NCI-H2196 treated with DMSO at 0.1 percent for 48 hours (cell line): ENCODE data around the gene RHBDL3.
A peak's percentile ranks its signal among the peaks of the same experiment; 100 is the strongest.

Experiments
- DNase-seq: peaks from one replicate; lab custom pipeline; 2025; ENCODE audit not compliant: unreplicated experiment; lab: John Stamatoyannopoulos, UW

The RHBDL3 gene

DNA sequence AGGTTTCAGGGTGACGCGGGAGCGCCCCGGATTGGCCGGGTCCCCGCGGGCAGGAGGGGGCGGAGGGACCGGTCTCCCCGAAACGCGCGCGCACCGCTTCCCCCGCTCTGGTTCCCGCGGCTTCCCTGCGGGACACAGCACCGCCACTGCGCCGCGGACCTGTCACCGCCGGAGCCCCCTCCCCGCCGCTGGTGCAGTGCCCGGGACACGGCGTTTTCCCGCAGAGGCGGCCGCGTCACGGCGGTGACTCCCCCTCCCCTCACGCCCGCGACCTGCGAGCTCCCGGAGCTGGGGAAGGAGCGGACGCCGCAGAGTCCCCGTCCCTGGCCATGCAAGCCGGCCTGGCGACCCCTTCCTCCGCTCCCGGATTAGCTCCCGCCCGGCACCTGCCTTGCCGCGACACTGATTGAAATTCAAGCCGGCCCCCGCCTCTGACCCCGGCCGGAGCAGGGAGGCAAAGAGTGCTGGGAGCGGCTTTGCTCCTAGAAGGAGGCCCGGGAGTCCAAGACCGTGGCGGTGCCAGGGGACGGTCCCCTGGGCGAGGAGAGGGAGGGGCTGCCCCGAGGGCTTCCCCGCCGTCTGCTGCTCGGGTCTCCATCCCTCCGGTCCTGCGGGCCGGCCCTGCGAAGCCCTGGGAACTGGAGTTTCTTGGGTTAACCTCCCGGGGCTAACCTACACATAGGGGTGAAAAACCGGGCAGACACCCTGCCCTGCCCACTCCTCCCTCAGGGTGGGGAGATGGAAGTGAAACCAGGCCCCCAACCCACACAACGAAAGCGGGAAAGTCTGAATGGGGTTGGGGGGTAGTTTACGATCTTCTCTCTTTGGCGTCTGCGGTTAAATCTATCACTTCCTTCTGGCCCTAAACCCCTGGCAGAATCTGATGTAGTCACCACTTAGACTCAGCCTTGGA is 1.0 kb downstream of the RHBDL3 start:
- DNase-seq = no peak

DNA sequence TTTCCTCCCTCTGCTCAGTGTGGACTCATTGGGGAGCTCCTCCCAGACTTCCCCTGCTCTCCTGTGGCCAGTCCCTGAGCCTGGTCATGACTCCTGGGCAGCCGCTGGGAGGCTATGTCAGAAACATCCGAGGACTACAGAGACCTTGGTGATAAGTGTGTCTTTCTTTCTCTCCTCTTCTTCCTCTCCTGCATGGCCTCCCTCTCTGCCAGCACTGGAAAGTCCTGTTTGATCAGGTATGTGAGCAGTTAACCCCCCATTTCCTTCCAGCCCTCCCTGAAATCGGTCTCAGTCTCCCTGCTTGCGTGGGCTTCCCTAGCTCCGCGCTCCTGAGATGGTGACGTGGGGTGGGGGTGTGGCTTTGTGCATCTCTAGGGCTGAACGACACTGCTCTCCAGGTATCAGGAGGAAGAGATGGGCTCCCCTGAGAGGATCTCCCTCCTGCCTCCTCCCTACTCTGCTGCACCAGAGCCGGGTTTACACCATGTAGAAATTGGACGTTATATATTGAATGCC is 2.1 kb downstream of the RHBDL3 start:
- no peak for DNase-seq

GRCh38 chr17:32268734-32269288 is 3.2 kb downstream of the RHBDL3 start:
- no peak for DNase-seq

- DNase-seq = no peak
Measured at GRCh38 chr17:32269377-32269776, 3.7 kb downstream of the RHBDL3 start.

DNA sequence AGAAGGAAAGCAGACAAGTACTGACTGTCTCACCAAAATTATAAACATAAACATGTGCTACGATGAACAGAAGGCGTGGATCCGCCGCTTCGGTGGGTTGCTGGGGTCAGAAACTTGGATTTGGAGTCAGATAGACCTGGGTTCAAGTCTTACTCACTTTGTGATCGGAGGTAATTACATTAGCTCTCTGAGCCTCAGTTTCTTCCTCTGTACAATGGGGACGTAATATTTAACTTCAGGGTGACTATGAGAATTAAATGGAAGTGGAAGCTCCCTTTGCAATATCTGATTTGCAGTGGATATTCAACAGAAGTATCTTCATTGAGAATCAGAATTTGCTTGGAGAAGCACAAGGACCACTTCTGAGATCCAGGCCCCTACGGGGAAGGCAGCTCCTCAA is 6.2 kb downstream of the RHBDL3 start:
- DNase-seq = no peak

DNA sequence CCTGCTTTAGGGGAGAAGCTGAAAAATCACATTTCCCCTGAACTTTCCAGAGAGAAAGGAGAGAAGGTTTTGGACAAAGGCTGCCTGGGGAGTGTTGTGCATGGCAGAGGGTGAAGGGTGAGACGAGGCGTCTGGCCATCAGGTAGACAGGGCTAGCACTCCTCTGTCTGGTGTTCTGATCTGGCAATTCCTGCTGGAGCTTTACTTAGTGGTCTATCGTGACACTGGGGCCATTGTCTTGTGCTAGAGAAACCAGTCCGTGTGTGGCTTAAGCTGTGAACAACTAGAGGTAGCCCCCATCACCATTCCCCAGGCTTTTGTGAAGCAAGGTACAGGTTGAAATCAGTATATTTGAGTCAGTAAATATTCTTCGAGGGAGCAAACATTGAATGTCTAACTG is 8.5 kb downstream of the RHBDL3 start:
- DNase-seq = no peak

DNA sequence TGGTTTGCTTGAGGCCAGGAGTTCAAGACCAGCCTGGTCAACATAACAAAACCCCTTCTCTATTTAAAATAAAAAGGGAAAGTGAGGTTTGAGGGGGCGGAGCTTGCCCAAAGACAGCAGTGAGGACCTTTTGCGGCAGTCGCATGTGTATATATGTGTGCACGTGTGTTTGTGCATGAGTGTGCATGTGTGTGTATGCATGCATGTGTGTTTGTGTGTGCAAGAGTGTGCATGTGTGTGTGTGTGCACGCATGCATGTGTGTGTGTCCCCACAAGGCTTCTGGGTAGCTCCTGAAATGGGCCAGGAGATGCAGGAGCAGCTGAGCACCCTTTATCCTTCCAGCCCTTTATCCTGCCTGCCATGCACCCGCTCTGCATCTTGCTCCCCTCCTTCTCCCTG is 9.0 kb downstream of the RHBDL3 start:
- no peak for DNase-seq

DNA sequence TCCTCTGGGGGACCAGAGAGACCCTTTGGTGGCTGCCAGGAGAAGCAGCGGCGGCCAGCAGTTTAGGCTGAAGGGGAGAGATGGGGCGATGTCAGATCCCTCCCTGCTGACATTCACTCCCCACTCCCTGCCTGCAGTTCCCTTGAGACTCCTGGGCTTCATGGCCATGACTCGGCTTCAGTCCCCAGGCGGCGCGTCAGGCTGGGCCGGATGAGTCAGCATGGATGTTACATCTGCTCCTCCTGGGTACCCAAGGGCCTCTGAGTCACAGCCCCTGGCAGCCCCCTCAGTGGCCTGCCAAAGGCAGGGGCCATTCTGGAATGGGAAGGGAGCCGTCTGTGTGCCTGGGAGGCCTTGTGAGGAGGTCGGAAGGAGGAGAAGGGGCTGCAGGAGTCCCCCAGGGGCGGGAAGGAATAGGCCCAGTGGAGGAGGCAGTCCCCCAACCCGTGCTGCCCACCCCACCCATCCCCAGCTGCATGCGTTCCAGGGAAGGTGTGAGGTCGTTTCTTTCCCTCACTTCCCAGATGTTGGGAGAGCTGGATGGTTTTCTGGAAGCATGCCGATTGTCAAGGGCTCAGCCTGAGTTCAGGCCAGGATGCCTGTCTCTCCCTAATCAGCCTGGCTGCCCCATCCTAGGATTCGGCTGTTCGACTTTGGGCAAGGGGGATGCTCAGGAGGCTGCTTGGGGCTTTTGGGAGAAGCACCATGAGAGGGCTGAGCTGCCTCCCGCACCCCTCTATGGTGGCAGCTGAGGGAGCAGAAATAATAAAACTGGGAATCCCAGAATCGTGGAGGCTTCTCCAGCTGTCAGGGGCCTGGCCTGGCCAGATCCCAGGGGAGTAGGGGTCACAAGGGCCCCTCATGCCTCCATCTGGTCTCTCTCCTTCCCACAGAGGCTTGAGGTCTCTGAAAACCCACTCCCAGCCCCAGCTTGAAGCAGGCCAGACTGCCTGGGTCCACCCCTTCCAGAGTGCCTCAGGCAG is 9.7 kb downstream of the RHBDL3 start:
- no peak for DNase-seq

DNA sequence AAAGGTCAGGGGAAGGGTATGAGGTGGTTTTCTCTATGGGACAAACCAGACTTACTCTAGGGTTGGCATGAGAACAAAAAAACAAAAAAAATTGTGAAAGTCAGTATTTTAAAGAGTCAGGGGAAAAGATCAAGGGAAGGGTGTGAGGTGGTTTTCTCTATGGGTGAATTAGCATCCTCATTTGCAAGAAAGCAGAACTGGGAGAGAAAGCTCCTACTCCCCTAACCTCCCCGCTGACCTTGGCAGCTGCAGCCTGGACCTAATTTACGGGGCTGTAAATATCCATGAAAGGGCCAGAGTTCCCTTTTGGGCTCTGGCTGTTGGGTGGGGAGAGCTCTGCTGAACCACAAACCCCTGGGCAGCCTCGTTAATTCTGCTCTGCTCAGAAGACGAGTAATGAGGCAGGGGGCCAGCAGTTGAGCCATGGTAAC is 10.6 kb downstream of the RHBDL3 start:
- DNase-seq = no peak

DNA sequence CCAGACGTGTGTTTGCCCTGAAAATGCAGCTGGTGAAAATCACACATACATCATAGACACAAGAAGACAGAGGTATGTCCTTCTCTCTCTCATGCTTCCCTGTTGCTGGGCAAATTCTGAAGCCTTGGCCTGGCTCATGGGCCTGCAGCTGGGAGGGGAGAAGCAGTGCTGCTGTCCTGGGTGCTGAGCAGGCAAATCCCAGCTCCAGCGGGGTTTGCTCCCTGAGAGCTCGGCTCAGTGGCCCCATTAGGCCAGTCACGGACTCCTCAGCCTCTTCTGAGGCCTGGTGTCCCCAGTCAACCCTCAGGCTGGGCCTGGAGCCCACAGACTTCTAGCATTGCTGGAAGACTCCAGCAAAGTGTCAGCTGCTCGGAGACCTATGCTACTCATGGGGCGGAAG is 11.7 kb downstream of the RHBDL3 start:
- DNase-seq = no peak

DNA sequence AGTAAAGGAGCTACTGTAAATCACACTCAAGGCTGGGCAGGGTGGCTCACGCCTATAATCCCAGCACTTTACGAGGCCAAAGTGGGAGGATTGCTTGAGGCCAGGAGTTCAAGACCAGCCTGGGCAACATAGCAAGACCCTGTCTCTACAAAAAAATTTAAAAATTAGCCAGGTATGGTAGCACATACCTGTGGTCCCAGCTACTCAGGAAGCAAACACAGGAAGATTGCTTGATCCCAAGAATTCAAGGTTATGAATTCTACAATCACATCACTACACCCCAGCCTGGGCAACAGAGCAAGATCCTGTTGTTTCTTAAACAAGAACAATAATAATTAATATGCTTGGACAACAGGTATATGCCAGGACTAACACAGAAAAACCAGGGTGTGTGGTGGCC is 13.2 kb downstream of the RHBDL3 start:
- DNase-seq = no peak

- no peak for DNase-seq
Measured at GRCh38 chr17:32279891-32280716, 14.5 kb downstream of the RHBDL3 start.

GRCh38 chr17:32281011-32281451 is 15.4 kb downstream of the RHBDL3 start:
- peak; percentile 53 for DNase-seq

- no peak for DNase-seq
Measured at GRCh38 chr17:32283745-32284201, 18.1 kb downstream of the RHBDL3 start.

DNA sequence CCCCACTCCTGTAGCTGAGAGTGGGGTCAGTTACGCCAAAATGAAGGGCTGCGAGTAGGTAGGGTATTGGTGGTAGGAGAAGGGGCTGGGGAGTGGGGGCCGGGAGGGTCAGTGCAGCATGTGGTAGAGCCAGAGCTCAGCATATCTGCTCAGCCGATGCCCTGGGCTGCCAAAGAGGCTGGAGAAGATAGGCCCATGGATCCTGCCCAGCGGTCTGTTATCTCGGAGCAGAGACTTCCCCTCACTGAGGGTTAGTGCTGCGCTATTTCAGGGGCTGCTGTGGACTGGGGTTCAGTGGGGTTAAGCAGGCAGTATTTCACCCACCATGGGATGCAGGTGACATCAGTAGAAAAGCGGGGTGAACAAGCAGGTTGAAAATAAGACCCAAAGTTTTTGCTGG is 19.7 kb downstream of the RHBDL3 start:
- no peak for DNase-seq

GRCh38 chr17:32285746-32286517 is 20.3 kb downstream of the RHBDL3 start:
- DNase-seq = no peak

- no peak for DNase-seq
Measured at GRCh38 chr17:32286518-32286900, 20.9 kb downstream of the RHBDL3 start.

- no peak for DNase-seq
Measured at GRCh38 chr17:32287804-32288511, 22.3 kb downstream of the RHBDL3 start.

DNA sequence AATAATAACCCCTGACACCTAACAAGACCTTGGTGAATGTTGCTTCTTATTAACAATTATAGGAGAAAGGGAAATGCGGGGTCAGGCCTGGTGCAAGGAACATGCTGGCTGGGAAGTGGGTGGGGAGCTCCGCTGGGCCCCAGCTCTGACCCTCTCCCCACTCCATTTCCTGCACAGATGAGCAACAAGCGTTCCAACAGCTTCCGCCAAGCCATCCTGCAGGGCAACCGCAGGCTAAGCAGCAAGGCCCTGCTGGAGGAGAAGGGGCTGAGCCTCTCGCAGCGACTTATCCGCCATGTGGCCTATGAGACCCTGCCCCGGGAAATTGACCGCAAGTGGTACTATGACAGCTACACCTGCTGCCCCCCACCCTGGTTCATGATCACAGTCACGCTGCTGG is 23.0 kb downstream of the RHBDL3 start:
- DNase-seq = no peak
